Measurements from ENCODE around the gene ENTPD3.
A peak's percentile ranks its signal among the peaks of the same experiment; 100 is the strongest.
"Not testable (repeated sequence)": the region's sequence is repeated elsewhere in the genome, so short reads cannot be mapped to it uniquely, and the experiment has no call there.

Gene ENTPD3

GRCh38 chr3:40461161-40461560, 74.2 kb downstream of the ENTPD3 start:
- Histone ChIP-seq H3K27me3 (ENCODE audit: insufficient read depth, poor library complexity, severe bottlenecking) (no peaks in the 10 kb centered on the region), H3K4me1 (ENCODE audit: insufficient read depth, poor library complexity, severe bottlenecking) (peaks cover 12% of the 10 kb centered on the region), H3K4me3 (ENCODE audit: severe bottlenecking) (no peak overlapping the region), H3K36me3 (ENCODE audit: low read depth) (peaks cover 65% of the 10 kb centered on the region), H3K27ac (ENCODE audit: poor library complexity, severe bottlenecking) (no peak overlapping the region), H3K9me3 (ENCODE audit: severe bottlenecking) (no peaks in the 10 kb centered on the region)
- no peak for TF ChIP-seq CTCF (IDR thresholded peaks at IDR 0.05; ENCODE audit: poor library complexity, severe bottlenecking)
- no peak for DNase-seq (ENCODE audit: low spot score)
- ATAC-seq (ENCODE audit: low read depth), result no peak

- H3K36me3 ChIP-seq (ENCODE audit: low read depth), result peaks cover 62% of the 10 kb centered on the region
- not testable (repeated sequence) for H3K9me3 ChIP-seq (ENCODE audit: severe bottlenecking); DNase-seq (ENCODE audit: low spot score); H3K4me3 ChIP-seq (ENCODE audit: severe bottlenecking); H3K27ac ChIP-seq (ENCODE audit: poor library complexity, severe bottlenecking); H3K27me3 ChIP-seq (ENCODE audit: insufficient read depth, poor library complexity, severe bottlenecking); ATAC-seq (ENCODE audit: low read depth)
- peaks cover 12% of the 10 kb centered on the region for H3K4me1 ChIP-seq (ENCODE audit: insufficient read depth, poor library complexity, severe bottlenecking)
Measured at GRCh38 chr3:40462838-40463237, 75.9 kb downstream of the ENTPD3 start.

GRCh38 chr3:40463579-40463978, 76.6 kb downstream of the ENTPD3 start:
- Histone ChIP-seq H3K27me3 (ENCODE audit: insufficient read depth, poor library complexity, severe bottlenecking) (no peaks in the 10 kb centered on the region), H3K4me3 (ENCODE audit: severe bottlenecking) (no peak overlapping the region), H3K27ac (ENCODE audit: poor library complexity, severe bottlenecking) (no peak overlapping the region), H3K36me3 (ENCODE audit: low read depth) (peaks cover 55% of the 10 kb centered on the region), H3K4me1 (ENCODE audit: insufficient read depth, poor library complexity, severe bottlenecking) (peaks cover 8% of the 10 kb centered on the region), H3K9me3 (ENCODE audit: severe bottlenecking) (no peaks in the 10 kb centered on the region)
- no peak for ATAC-seq (ENCODE audit: low read depth)
- no peak for DNase-seq (ENCODE audit: low spot score)
- no peak for TF ChIP-seq CTCF (IDR thresholded peaks at IDR 0.05; ENCODE audit: poor library complexity, severe bottlenecking)

GRCh38 chr3:40464339-40465110, 77.5 kb downstream of the ENTPD3 start:
- ATAC-seq (ENCODE audit: low read depth), result 0 out of 3 replicates have a peak, but pooled peaks have one; percentile 4
- Histone ChIP-seq H3K9me3 (ENCODE audit: severe bottlenecking) (no peaks in the 10 kb centered on the region), H3K27me3 (ENCODE audit: insufficient read depth, poor library complexity, severe bottlenecking) (no peaks in the 10 kb centered on the region), H3K4me1 (ENCODE audit: insufficient read depth, poor library complexity, severe bottlenecking) (no peaks in the 10 kb centered on the region), H3K27ac (ENCODE audit: poor library complexity, severe bottlenecking) (no peak overlapping the region), H3K36me3 (ENCODE audit: low read depth) (peaks cover 45% of the 10 kb centered on the region), H3K4me3 (ENCODE audit: severe bottlenecking) (no peak overlapping the region)
- TF ChIP-seq CTCF (IDR thresholded peaks at IDR 0.05; ENCODE audit: poor library complexity, severe bottlenecking), result no peak
- no peak for DNase-seq (ENCODE audit: low spot score)

GRCh38 chr3:40465111-40465407, 78.1 kb downstream of the ENTPD3 start:
- no peaks in the 10 kb centered on the region for H3K4me1 ChIP-seq (ENCODE audit: insufficient read depth, poor library complexity, severe bottlenecking)
- H3K36me3 ChIP-seq (ENCODE audit: low read depth), result peaks cover 40% of the 10 kb centered on the region
- H3K9me3 ChIP-seq (ENCODE audit: severe bottlenecking), result no peaks in the 10 kb centered on the region
- DNase-seq (ENCODE audit: low spot score) (no peak), ATAC-seq (ENCODE audit: low read depth) (no peak)
- no peak overlapping the region for H3K27ac ChIP-seq (ENCODE audit: poor library complexity, severe bottlenecking)
- H3K4me3 ChIP-seq (ENCODE audit: severe bottlenecking), result no peak overlapping the region
- no peak for TF ChIP-seq CTCF (IDR thresholded peaks at IDR 0.05; ENCODE audit: poor library complexity, severe bottlenecking)
- H3K27me3 ChIP-seq (ENCODE audit: insufficient read depth, poor library complexity, severe bottlenecking), result no peaks in the 10 kb centered on the region

Data from RWPE2 (cell line).